ENCODE results near the gene PLXDC1.

DNA sequence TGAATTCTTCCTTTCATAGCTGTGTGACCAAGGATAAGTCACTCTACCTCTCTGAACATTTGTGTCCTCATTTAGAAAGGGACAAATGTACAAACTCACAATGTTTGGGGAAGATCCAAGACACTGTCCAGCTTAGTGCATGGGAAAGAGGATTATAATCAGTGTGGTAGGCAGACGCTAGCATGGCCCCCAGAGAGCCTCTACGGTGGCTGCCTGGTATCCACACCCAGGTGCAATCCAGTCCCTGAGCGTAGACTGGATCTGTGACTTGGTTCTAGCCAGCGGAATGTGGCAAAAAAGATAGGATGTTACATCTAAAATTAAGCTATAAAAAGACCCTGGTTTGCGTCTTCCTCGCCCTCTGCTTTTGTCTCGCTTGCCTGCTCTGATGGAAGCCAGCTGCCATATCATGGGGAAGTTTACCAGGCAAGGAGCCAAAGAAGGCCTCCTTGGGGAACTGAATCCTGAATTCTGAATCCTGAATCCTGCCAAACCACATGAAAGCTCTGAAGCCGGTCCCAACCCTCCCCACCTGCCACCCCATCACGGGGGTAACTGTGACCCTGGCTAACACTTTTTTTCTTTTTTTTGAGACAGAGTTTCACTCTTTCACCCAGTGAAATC is 51.7 kb downstream of the PLXDC1 start:
- TF ChIP-seq POLR2AphosphoS5 (IDR thresholded peaks at IDR 0.05; ENCODE audit: low read depth, low read length) (no peak), POLR2A (IDR thresholded peaks at IDR 0.05; ENCODE audit: low read depth, low read length) (no peak), TAF1 (IDR thresholded peaks at IDR 0.05; ENCODE audit: low read depth, low read length) (no peak), POU2F2 (IDR thresholded peaks at IDR 0.05; ENCODE audit: low read depth, low read length) (no peak), PAX5 (IDR thresholded peaks at IDR 0.05; ENCODE audit: insufficient read depth, low read length, severe bottlenecking) (no peak)

Measured in GM12891 (cell line).